Ishikawa (cell line): ENCODE data around the gene RELN.

Source experiments
- CEBPB ChIP-seq: IDR thresholded peaks from 2 replicates; pipeline ENCODE4 v1.6.1; 2012
- FOXM1 ChIP-seq: IDR thresholded peaks from 2 replicates; pipeline ENCODE4 v1.6.1; 2012; ENCODE audit warnings: low read depth, borderline replicate concordance
- RAD21 ChIP-seq: IDR thresholded peaks from 2 replicates; pipeline ENCODE4 v1.6.1; 2012; ENCODE audit warnings: low read depth

GRCh38 chr7:103683348-103683747 lies 306.1 kb downstream of the RELN start:
- no peak for TF ChIP-seq CEBPB
- TF ChIP-seq RAD21 = no peak
- no peak for TF ChIP-seq FOXM1
